SK-N-SH (cell line): ENCODE measurements around the gene STYXL1.
"Not testable (repeated sequence)": the region's sequence is repeated elsewhere in the genome, so short reads cannot be mapped to it uniquely, and the experiment has no call there.

Source experiments
- CHD2 ChIP-seq: fragments of 150-350 bp; IDR thresholded peaks from 2 replicates; pipeline ENCODE4 v1.6.1; 2018; ENCODE audit warnings: low read length; ENCODE audit not compliant: partially characterized antibody
- CTCF ChIP-seq: fragments of 200-600 bp; sonication (generic); IDR thresholded peaks from 2 replicates; pipeline ENCODE4 v1.6.1; 2017; ENCODE audit warnings: antibody characterized with exemption, mild to moderate bottlenecking, moderate library complexity
- FOXM1 ChIP-seq: IDR thresholded peaks from 2 replicates; pipeline ENCODE4 v1.4.0; 2012; ENCODE audit warnings: low read depth, mild to moderate bottlenecking
- GATA2 ChIP-seq: sonication (generic); formaldehyde crosslinking; IDR thresholded peaks from 2 replicates; pipeline ENCODE4 v1.5.0; 2020; ENCODE audit warnings: mild to moderate bottlenecking, missing genetic modification reagents
- RAD21 ChIP-seq: IDR thresholded peaks from 2 replicates; pipeline ENCODE4 v1.6.1; 2012; ENCODE audit warnings: mild to moderate bottlenecking, low read length
- TAF1 ChIP-seq: IDR thresholded peaks from 2 replicates; pipeline ENCODE4 v1.6.1; 2012; ENCODE audit warnings: low read depth, mild to moderate bottlenecking, low read length, moderate library complexity, borderline replicate concordance

DNA sequence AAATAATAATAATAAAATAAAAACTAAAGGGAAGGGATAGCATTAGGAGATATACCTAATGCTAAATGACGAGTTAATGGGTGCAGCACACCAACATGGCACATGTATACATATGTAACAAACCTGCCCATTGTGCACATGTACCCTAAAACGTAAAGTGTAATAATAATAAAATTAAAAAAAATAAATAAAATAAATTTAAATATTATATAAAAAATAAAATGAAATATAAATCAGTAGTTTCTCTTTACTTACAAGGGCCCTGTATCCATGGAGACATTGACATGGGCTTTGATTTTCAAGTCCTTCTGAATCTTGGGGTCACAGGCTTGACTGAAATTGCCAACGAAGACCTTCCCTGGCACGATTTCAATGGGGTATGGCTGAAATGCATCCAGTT lies 42.8 kb downstream of the STYXL1 start:
- TF ChIP-seq CTCF; FOXM1; GATA2 (CRISPR knock-in tag); TAF1; RAD21; CHD2: not testable (repeated sequence)
